HCT116 (cell line): ENCODE data around the gene CSGALNACT2. TPM values are rescaled to one million over a fixed set of nuclear protein-coding genes. Genes with fewer than 3 reads are reported as not detected.

ENCODE experiments used
- ATAC-seq: fragments of 200-7000 bp; cut with Tn5 transposase; 2 replicates; pipeline ENCODE4 v1.9.1; 2020; ENCODE audit warnings: mild to moderate bottlenecking, moderate library complexity
- BruUV-seq: library from RNA; stranded (reverse); fragments of 400-500 nt; replicated peaks from 2 replicates; lab custom pipeline; 2021; lab: Mats Ljungman, UMichigan
- CTCF ChIA-PET: fragments of 300-600 bp; sonication (Branson Sonifier 250); formaldehyde crosslinking; loops from one replicate; lab custom pipeline; 2021; ENCODE audit warnings: antibody characterized with exemption; lab: Charles Lee
- POLR2A ChIA-PET: fragments of 300-600, 350-600 bp; sonication (Branson Sonifier 250); formaldehyde crosslinking; loops from one replicate; lab custom pipeline; 2021; ENCODE audit warnings: antibody characterized with exemption; lab: Charles Lee
- RAD21 ChIA-PET, 2 experiments: fragments of 300-600 bp; sonication (Branson Sonifier 250); formaldehyde crosslinking; loops; one replicate each; lab custom pipeline; 2023; ENCODE audit warnings: low total read pairs in 2 of 2; ENCODE audit not compliant: uncharacterized antibody in 2 of 2, unreplicated experiment in 2 of 2, low non-redundant PET in 1 of 2; lab: Charles Lee
- DNase-seq: peaks from one replicate; pipeline ENCODE4 v3.0.0-alpha.2; 2010; ENCODE audit warnings: low read depth, low spot score
- H2AFZ ChIP-seq: fragments of 200-600 bp; shearing (Covaris generic), sonication (generic); 2 replicates; pipeline ENCODE4 v1.6.1; 2017; ENCODE audit warnings: low read depth, mixed run types, mixed read lengths, antibody characterized with exemption, low read length; ENCODE audit not compliant: poor library complexity, severe bottlenecking
- H3K27ac ChIP-seq: 2 replicates; pipeline ENCODE4 v1.5.1; 2012; ENCODE audit warnings: low read depth, low read length
- H3K27me3 ChIP-seq: fragments of 200-600 bp; sonication (generic); 2 replicates; pipeline ENCODE4 v1.6.1; 2016; ENCODE audit warnings: mixed run types, low read length, mixed read lengths; ENCODE audit not compliant: insufficient read depth
- H3K36me3 ChIP-seq, 2 experiments: fragments of 200-500 bp in 1 of 2; fragments of 200-600 bp in 1 of 2; sonication (Bioruptor generic) in 1 of 2; sonication (generic) in 1 of 2; 2 replicates each; pipeline versions ENCODE4 v1.5.1 to v1.6.1; 2014 to 2016; ENCODE audit warnings: low read length in 2 of 2, inconsistent platforms in 1 of 2, mixed read lengths in 1 of 2, mixed run types in 1 of 2; ENCODE audit not compliant: insufficient read depth in 2 of 2, control insufficient read depth in 1 of 2
- H3K4me1 ChIP-seq, 2 experiments: fragments of 200-600 bp in 1 of 2; sonication (generic) in 1 of 2; 2 replicates each; pipeline versions ENCODE4 v1.5.1 to v1.6.1; 2012 to 2017; ENCODE audit warnings: low read length in 2 of 2, inconsistent platforms in 1 of 2, mild to moderate bottlenecking in 1 of 2, mixed read lengths in 1 of 2, mixed run types in 1 of 2, moderate library complexity in 1 of 2; ENCODE audit not compliant: insufficient read depth in 2 of 2, control insufficient read depth in 1 of 2
- H3K4me2 ChIP-seq: fragments of 200-600 bp; sonication (generic); 2 replicates; pipeline ENCODE4 v1.6.1; 2017; ENCODE audit warnings: mixed run types, low read length, mixed read lengths
- H3K4me3 ChIP-seq, 2 experiments: fragments of 200-600 bp in 1 of 2; sonication (generic) in 1 of 2; replicated peaks in 1 of 2; 2 replicates each; pipeline ENCODE4 v1.5.1; 2011 to 2016; ENCODE audit warnings: low read length in 2 of 2, control low read depth in 1 of 2, low read depth in 1 of 2, mild to moderate bottlenecking in 1 of 2, mixed read lengths in 1 of 2, mixed run types in 1 of 2
- H3K79me2 ChIP-seq: fragments of 200-600 bp; sonication (generic); 2 replicates; pipeline ENCODE4 v1.6.1; 2017; ENCODE audit warnings: mild to moderate bottlenecking, mixed run types, low read length, moderate library complexity, mixed read lengths; ENCODE audit not compliant: insufficient read depth
- H3K9ac ChIP-seq: fragments of 200-600 bp; sonication (generic); 2 replicates; pipeline ENCODE4 v1.6.1; 2016; ENCODE audit warnings: low read length, mixed read lengths
- H3K9me2 ChIP-seq: fragments of 200-600 bp; sonication (generic), shearing (Covaris generic); 2 replicates; pipeline ENCODE4 v1.6.1; 2017; ENCODE audit warnings: mixed run types, mild to moderate bottlenecking, moderate library complexity; ENCODE audit not compliant: insufficient read depth
- H3K9me3 ChIP-seq, 2 experiments: fragments of 200-500 bp in 1 of 2; fragments of 200-600 bp in 1 of 2; sonication (Bioruptor generic) in 1 of 2; sonication (generic) in 1 of 2; 2 replicates each; pipeline ENCODE4 v1.6.1; 2014 to 2017; ENCODE audit warnings: low read length in 2 of 2, mixed read lengths in 2 of 2, inconsistent platforms in 1 of 2, low read depth in 1 of 2, mild to moderate bottlenecking in 1 of 2, mixed run types in 1 of 2, moderate library complexity in 1 of 2; ENCODE audit not compliant: control insufficient read depth in 1 of 2, insufficient read depth in 1 of 2
- H4K20me1 ChIP-seq: fragments of 200-600 bp; sonication (generic), shearing (Covaris generic); 2 replicates; pipeline ENCODE4 v1.6.1; 2017; ENCODE audit warnings: mixed run types, mild to moderate bottlenecking, moderate library complexity; ENCODE audit not compliant: insufficient read depth
- CBX3 ChIP-seq: IDR thresholded peaks from 2 replicates; pipeline ENCODE4 v1.6.1; 2012; ENCODE audit warnings: low read depth
- CEBPB ChIP-seq: IDR thresholded peaks from 2 replicates; pipeline ENCODE4 v1.6.1; 2012; ENCODE audit warnings: low read depth
- EGR1 ChIP-seq: IDR thresholded peaks from 2 replicates; pipeline ENCODE4 v1.6.1; 2012; ENCODE audit warnings: low read depth
- ELF1 ChIP-seq: IDR thresholded peaks from 2 replicates; pipeline ENCODE4 v1.6.1; 2012; ENCODE audit warnings: low read depth, borderline replicate concordance
- EZH2 ChIP-seq: fragments of 200-600 bp; sonication (generic); IDR thresholded peaks from 2 replicates; pipeline ENCODE4 v1.6.1; 2017; ENCODE audit warnings: antibody characterized with exemption, mixed run types
- EZH2phosphoT487 ChIP-seq: fragments of 200-600 bp; IDR thresholded peaks from 2 replicates; pipeline ENCODE4 v1.6.1; 2018; ENCODE audit warnings: antibody characterized with exemption, borderline replicate concordance
- FOSL1 ChIP-seq: IDR thresholded peaks from 2 replicates; pipeline ENCODE4 v1.6.1; 2012; ENCODE audit warnings: low read depth
- JUND ChIP-seq: IDR thresholded peaks from 2 replicates; pipeline ENCODE4 v1.6.1; 2012
- POLR2A ChIP-seq: IDR thresholded peaks from 2 replicates; pipeline ENCODE4 v1.7.0; 2011; ENCODE audit warnings: borderline replicate concordance; ENCODE audit not compliant: insufficient read depth, insufficient read length; ENCODE audit errors: extremely low read depth
- POLR2AphosphoS5 ChIP-seq: IDR thresholded peaks from 2 replicates; pipeline ENCODE4 v1.6.1; 2011; ENCODE audit warnings: mild to moderate bottlenecking, low read depth, low read length, moderate library complexity
- SIN3A ChIP-seq: IDR thresholded peaks from 2 replicates; pipeline ENCODE4 v1.6.1; 2012; ENCODE audit warnings: low read depth
- SP1 ChIP-seq: IDR thresholded peaks from 2 replicates; pipeline ENCODE4 v1.6.1; 2012; ENCODE audit warnings: low read depth
- SRF ChIP-seq: IDR thresholded peaks from 2 replicates; pipeline ENCODE4 v1.6.1; 2012; ENCODE audit warnings: low read depth
- TCF7L2 ChIP-seq: IDR thresholded peaks from 2 replicates; pipeline ENCODE4 v1.7.0; 2011; ENCODE audit warnings: borderline replicate concordance, inconsistent platforms; ENCODE audit not compliant: insufficient read depth, insufficient read length; ENCODE audit errors: extremely low read depth
- YY1 ChIP-seq: IDR thresholded peaks from 2 replicates; pipeline ENCODE4 v1.6.1; 2011; ENCODE audit warnings: low read length, low read depth, moderate library complexity, mild to moderate bottlenecking; ENCODE audit not compliant: insufficient replicate concordance; ENCODE audit errors: extremely low read depth
- ZFX ChIP-seq: fragments of 450-650 bp; IDR thresholded peaks from 2 replicates; pipeline ENCODE4 v1.6.1; 2017
- intact Hi-C: fragments of 100-400 bp; cut with micrococcal nuclease; formaldehyde crosslinking; loops from 2 replicates; pipeline ENCODE4 v1.10.0; 2022
- total RNA-seq: library from RNA; stranded (reverse); gene quantifications from one replicate; pipeline ENCODE4 v1.2.1, GENCODE V29; 2021; ENCODE audit not compliant: unreplicated experiment
- TF ChIP-seq, protein P1 (sequence below): IDR thresholded peaks from 2 replicates; pipeline ENCODE4 v1.6.1; 2012
- TF ChIP-seq, protein P2 (sequence below): IDR thresholded peaks from 2 replicates; pipeline ENCODE4 v1.6.1; 2012; ENCODE audit warnings: low read depth
- TF ChIP-seq, protein P3 (sequence below): IDR thresholded peaks from 2 replicates; pipeline ENCODE4 v1.6.1; 2011; ENCODE audit warnings: mild to moderate bottlenecking, low read length, moderate library complexity; ENCODE audit not compliant: insufficient replicate concordance; ENCODE audit errors: extremely low read depth
- TF ChIP-seq, protein P4 (sequence below): IDR thresholded peaks from 2 replicates; pipeline ENCODE4 v1.6.1; 2012

Gene CSGALNACT2
- total RNA-seq, 1 experiment from 2014 or later = 9.9 TPM

GRCh38 chr10:43209651-43210141 is 71.5 kb downstream of the CSGALNACT2 start:
- H3K9me2 ChIP-seq = no peaks in the 10 kb centered on the region
- no peak for TF ChIP-seq YY1
- TF ChIP-seq, protein P1, sequence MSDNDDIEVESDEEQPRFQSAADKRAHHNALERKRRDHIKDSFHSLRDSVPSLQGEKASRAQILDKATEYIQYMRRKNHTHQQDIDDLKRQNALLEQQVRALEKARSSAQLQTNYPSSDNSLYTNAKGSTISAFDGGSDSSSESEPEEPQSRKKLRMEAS = no peak
- TF ChIP-seq POLR2A = no peak
- TF ChIP-seq CEBPB = no peak
- no peak for TF ChIP-seq POLR2AphosphoS5
- no peak for TF ChIP-seq CBX3
- no peak for TF ChIP-seq EGR1
- TF ChIP-seq SIN3A = no peak
- TF ChIP-seq, protein P2, sequence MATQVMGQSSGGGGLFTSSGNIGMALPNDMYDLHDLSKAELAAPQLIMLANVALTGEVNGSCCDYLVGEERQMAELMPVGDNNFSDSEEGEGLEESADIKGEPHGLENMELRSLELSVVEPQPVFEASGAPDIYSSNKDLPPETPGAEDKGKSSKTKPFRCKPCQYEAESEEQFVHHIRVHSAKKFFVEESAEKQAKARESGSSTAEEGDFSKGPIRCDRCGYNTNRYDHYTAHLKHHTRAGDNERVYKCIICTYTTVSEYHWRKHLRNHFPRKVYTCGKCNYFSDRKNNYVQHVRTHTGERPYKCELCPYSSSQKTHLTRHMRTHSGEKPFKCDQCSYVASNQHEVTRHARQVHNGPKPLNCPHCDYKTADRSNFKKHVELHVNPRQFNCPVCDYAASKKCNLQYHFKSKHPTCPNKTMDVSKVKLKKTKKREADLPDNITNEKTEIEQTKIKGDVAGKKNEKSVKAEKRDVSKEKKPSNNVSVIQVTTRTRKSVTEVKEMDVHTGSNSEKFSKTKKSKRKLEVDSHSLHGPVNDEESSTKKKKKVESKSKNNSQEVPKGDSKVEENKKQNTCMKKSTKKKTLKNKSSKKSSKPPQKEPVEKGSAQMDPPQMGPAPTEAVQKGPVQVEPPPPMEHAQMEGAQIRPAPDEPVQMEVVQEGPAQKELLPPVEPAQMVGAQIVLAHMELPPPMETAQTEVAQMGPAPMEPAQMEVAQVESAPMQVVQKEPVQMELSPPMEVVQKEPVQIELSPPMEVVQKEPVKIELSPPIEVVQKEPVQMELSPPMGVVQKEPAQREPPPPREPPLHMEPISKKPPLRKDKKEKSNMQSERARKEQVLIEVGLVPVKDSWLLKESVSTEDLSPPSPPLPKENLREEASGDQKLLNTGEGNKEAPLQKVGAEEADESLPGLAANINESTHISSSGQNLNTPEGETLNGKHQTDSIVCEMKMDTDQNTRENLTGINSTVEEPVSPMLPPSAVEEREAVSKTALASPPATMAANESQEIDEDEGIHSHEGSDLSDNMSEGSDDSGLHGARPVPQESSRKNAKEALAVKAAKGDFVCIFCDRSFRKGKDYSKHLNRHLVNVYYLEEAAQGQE = no peak
- no peak for TF ChIP-seq ZFX
- no peak for TF ChIP-seq SRF
- no peak for TF ChIP-seq EZH2
- TF ChIP-seq TCF7L2 = no peak
- TF ChIP-seq, protein P3, sequence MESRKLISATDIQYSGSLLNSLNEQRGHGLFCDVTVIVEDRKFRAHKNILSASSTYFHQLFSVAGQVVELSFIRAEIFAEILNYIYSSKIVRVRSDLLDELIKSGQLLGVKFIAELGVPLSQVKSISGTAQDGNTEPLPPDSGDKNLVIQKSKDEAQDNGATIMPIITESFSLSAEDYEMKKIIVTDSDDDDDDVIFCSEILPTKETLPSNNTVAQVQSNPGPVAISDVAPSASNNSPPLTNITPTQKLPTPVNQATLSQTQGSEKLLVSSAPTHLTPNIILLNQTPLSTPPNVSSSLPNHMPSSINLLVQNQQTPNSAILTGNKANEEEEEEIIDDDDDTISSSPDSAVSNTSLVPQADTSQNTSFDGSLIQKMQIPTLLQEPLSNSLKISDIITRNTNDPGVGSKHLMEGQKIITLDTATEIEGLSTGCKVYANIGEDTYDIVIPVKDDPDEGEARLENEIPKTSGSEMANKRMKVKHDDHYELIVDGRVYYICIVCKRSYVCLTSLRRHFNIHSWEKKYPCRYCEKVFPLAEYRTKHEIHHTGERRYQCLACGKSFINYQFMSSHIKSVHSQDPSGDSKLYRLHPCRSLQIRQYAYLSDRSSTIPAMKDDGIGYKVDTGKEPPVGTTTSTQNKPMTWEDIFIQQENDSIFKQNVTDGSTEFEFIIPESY = no peak
- TF ChIP-seq JUND = no peak
- TF ChIP-seq ELF1 = no peak
- TF ChIP-seq, protein P4, sequence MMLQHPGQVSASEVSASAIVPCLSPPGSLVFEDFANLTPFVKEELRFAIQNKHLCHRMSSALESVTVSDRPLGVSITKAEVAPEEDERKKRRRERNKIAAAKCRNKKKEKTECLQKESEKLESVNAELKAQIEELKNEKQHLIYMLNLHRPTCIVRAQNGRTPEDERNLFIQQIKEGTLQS = no peak
- TF ChIP-seq FOSL1 = no peak
- TF ChIP-seq SP1 = no peak
- no peak for TF ChIP-seq EZH2phosphoT487
- POLR2A ChIA-PET = no interaction called here
- no peak overlapping the region for H3K9ac ChIP-seq
- H3K27me3 ChIP-seq = no peaks in the 10 kb centered on the region
- no peaks in the 10 kb centered on the region for H3K79me2 ChIP-seq
- RAD21 ChIA-PET = no interaction called here
- no peaks in the 10 kb centered on the region for H3K36me3 ChIP-seq
- no peak overlapping the region for H3K4me2 ChIP-seq
- H3K9me3 ChIP-seq = no peaks in the 10 kb centered on the region
- H2AFZ ChIP-seq = no peak overlapping the region
- H3K27ac ChIP-seq = no peak overlapping the region
- intact Hi-C loops = loop anchor here (10.0 kb wide), 2 partner anchors 65 to 345 kb away; no protein-coding TSS in a partner anchor
- no peak overlapping the region for H3K4me3 ChIP-seq
- H4K20me1 ChIP-seq = no peaks in the 10 kb centered on the region
- no peak for DNase-seq
- CTCF ChIA-PET = no interaction called here
- no peak for ATAC-seq
- BruUV-seq = no TSS peak
- peaks cover 25 to 30% of the 10 kb centered on the region in 2 experiments for H3K4me1 ChIP-seq
